ENCODE measurements around the gene PTN. TPM values are rescaled to one million over a fixed set of nuclear protein-coding genes. Genes with fewer than 3 reads are reported as not detected.

The PTN gene
- total and polyA plus RNA-seq, 10 of the 15 experiments (the other 5 are each of a cell fraction or from before 2014, with no cell fraction given): 0.09 to 1.2 (median 0.13) TPM; not detected in 7

DNA sequence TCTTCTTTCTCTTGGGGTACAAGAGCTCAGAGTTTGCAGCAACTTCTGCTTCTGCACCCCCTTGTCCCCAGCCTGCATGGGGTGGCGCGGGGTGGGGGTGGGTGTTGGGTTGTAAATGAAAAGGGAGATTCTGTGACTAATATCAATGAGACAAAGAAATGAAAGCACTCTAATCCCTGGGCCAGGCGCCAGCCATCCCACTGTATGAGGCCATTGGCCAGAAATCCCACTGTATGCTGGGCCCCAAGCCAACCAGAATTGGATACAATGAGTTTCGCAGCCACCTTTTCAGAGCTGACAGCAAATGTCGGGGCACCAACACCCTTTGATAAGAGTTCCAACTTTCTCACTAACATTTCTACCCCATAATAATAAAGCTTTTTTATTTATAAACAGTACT lies 10.9 kb upstream of the PTN start:
- no peak overlapping the region for H3K27ac ChIP-seq (ENCODE audit: control insufficient read depth, insufficient read depth)
- WGBS (ENCODE audit: insufficient coverage, insufficient replicate concordance, low lambda C conversion rate, missing lambda C conversion rate): 17% methylated on average over 5 of the region's 5 CpGs
- H3K36me3 ChIP-seq (ENCODE audit: control insufficient read depth in 2 of 2, insufficient read depth in 2 of 2, low read length in 1 of 2): no peaks in the 10 kb centered on the region
- H3K9me3 ChIP-seq (replicated peaks; ENCODE audit: control insufficient read depth, insufficient read depth, low read length): no peaks in the 10 kb centered on the region
- H3K27me3 ChIP-seq (replicated peaks in 1 of 2; ENCODE audit: control insufficient read depth in 2 of 2, insufficient read depth in 2 of 2, low read length in 1 of 2): no peaks in the 10 kb centered on the region
- SMC1A ChIA-PET (ENCODE audit: uncharacterized antibody, unreplicated experiment): no interaction called here
- no peaks in the 10 kb centered on the region for H3K79me2 ChIP-seq (ENCODE audit: control insufficient read depth, insufficient read depth, low read length)
- no peak for FAIRE-seq
- intact Hi-C loops (cut with micrococcal nuclease; ENCODE audit: unreplicated experiment) (no loop called here), in situ Hi-C loops (cut with MboI) (no loop called here)
- no peak for TF ChIP-seq ZNF274 (IDR thresholded peaks at IDR 0.05; ENCODE audit: insufficient read depth, insufficient read length)
- no peak for TF ChIP-seq NR2F1 (conservative IDR thresholded peaks at IDR 0.05)
- no peak for TF ChIP-seq ZNF217 (IDR thresholded peaks at IDR 0.05)
- TF ChIP-seq CHD1 (IDR thresholded peaks at IDR 0.05; ENCODE audit: low read depth, low read length): no peak
- no peak for TF ChIP-seq BMI1 (IDR thresholded peaks at IDR 0.05; ENCODE audit: borderline replicate concordance)
- TF ChIP-seq CEBPB (IDR thresholded peaks at IDR 0.05; ENCODE audit: borderline replicate concordance in 1 of 2, low read depth in 2 of 2, low read length in 2 of 2): no peak
- TF ChIP-seq SMAD1 (IDR thresholded peaks at IDR 0.05; ENCODE audit: low read depth, partially characterized antibody): no peak
- no peak for TF ChIP-seq EED (IDR thresholded peaks at IDR 0.05; ENCODE audit: low read depth)
- no peak for TF ChIP-seq TBL1XR1 (IDR thresholded peaks at IDR 0.05; ENCODE audit: low read depth, low read length)
- TF ChIP-seq BCL11A (IDR thresholded peaks at IDR 0.05; ENCODE audit: low read depth, low read length): no peak
- TF ChIP-seq SIX5 (IDR thresholded peaks at IDR 0.05; ENCODE audit: low read depth, low read length, severe bottlenecking): no peak
- no peak for TF ChIP-seq FOXK2 (IDR thresholded peaks at IDR 0.05)
- TF ChIP-seq RAD51 (IDR thresholded peaks at IDR 0.05): no peak
- no peak for TF ChIP-seq ZBED1 (IDR thresholded peaks at IDR 0.05; ENCODE audit: borderline replicate concordance)
- TF ChIP-seq MYB (IDR thresholded peaks at IDR 0.05; ENCODE audit: borderline replicate concordance, low read depth, low read length): no peak
- no peak for TF ChIP-seq ZNF384 (IDR thresholded peaks at IDR 0.05; ENCODE audit: borderline replicate concordance, low read depth, low read length)
- no peak for TF ChIP-seq SRF (IDR thresholded peaks at IDR 0.05; ENCODE audit: low read depth in 2 of 2, low read length in 2 of 2)
- TF ChIP-seq, protein P1, sequence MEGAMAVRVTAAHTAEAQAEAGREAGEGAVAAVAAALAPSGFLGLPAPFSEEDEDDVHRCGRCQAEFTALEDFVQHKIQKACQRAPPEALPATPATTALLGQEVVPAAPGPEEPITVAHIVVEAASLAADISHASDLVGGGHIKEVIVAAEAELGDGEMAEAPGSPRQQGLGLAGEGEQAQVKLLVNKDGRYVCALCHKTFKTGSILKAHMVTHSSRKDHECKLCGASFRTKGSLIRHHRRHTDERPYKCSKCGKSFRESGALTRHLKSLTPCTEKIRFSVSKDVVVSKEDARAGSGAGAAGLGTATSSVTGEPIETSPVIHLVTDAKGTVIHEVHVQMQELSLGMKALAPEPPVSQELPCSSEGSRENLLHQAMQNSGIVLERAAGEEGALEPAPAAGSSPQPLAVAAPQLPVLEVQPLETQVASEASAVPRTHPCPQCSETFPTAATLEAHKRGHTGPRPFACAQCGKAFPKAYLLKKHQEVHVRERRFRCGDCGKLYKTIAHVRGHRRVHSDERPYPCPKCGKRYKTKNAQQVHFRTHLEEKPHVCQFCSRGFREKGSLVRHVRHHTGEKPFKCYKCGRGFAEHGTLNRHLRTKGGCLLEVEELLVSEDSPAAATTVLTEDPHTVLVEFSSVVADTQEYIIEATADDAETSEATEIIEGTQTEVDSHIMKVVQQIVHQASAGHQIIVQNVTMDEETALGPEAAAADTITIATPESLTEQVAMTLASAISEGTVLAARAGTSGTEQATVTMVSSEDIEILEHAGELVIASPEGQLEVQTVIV (IDR thresholded peaks at IDR 0.05; ENCODE audit: borderline replicate concordance, partially characterized antibody): no peak
- TF ChIP-seq, protein P2, sequence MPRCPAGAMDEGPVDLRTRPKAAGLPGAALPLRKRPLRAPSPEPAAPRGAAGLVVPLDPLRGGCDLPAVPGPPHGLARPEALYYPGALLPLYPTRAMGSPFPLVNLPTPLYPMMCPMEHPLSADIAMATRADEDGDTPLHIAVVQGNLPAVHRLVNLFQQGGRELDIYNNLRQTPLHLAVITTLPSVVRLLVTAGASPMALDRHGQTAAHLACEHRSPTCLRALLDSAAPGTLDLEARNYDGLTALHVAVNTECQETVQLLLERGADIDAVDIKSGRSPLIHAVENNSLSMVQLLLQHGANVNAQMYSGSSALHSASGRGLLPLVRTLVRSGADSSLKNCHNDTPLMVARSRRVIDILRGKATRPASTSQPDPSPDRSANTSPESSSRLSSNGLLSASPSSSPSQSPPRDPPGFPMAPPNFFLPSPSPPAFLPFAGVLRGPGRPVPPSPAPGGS (IDR thresholded peaks at IDR 0.05; ENCODE audit: borderline replicate concordance, insufficient read depth, low read depth, low read length, poor library complexity, severe bottlenecking): no peak
- no peak for TF ChIP-seq JUND (IDR thresholded peaks at IDR 0.05; ENCODE audit: low read depth, low read length)
- POLR2A ChIA-PET: no interaction called here
- ATAC-seq: no peak
- BruUV-seq (replicated peaks): no TSS peak
- H3K4me1 ChIP-seq (ENCODE audit: control insufficient read depth, insufficient read depth, low read length): no peaks in the 10 kb centered on the region
- CTCF ChIA-PET: interaction anchor here (0.8 kb wide), 1 partner anchor 96 kb away, joined by 3 read pairs; no protein-coding TSS in a partner anchor
- DNase-seq (ENCODE audit: low read depth, low spot score): no peak
- no peak overlapping the region for H3K4me2 ChIP-seq (ENCODE audit: control insufficient read depth, insufficient read depth)
- RAD21 ChIA-PET (ENCODE audit: unreplicated experiment): no interaction called here
- no peak overlapping the region for H3K9ac ChIP-seq (ENCODE audit: control insufficient read depth, insufficient read depth, low read length)
- no peak overlapping the region for H3K4me3 ChIP-seq
- H4K20me1 ChIP-seq (ENCODE audit: control insufficient read depth, insufficient read depth): no peaks in the 10 kb centered on the region
- no peak overlapping the region for H2AFZ ChIP-seq (ENCODE audit: control insufficient read depth, low read depth, low read length)
